HL-60 (cell line): ENCODE results near the gene NAP1L5.

Source experiments
- DNase-seq, 2 experiments: peaks; one replicate each; pipeline ENCODE4 v3.0.0-alpha.2; 2010 to 2020; ENCODE audit warnings: low read depth in 1 of 2, low spot score in 1 of 2
- H3K27ac ChIP-seq: fragments of 250-450 bp; sonication (Bioruptor Pico); replicated peaks from 2 replicates; pipeline ENCODE4 v1.5.1; 2020; ENCODE audit warnings: mild to moderate bottlenecking, moderate library complexity
- H3K27me3 ChIP-seq: fragments of 250-450 bp; sonication (Bioruptor Pico); 2 replicates; pipeline ENCODE4 v1.5.1; 2021; ENCODE audit warnings: mild to moderate bottlenecking, moderate library complexity; ENCODE audit not compliant: insufficient read depth, poor library complexity, severe bottlenecking
- H3K4me3 ChIP-seq: replicated peaks from 2 replicates; pipeline ENCODE4 v1.5.1; 2011; ENCODE audit warnings: mild to moderate bottlenecking, control low read depth, low read length; ENCODE audit not compliant: insufficient read depth
- GABPA ChIP-seq: IDR thresholded peaks from 2 replicates; pipeline ENCODE4 v1.6.1; 2012; ENCODE audit warnings: low read depth
- POLR2AphosphoS5 ChIP-seq: IDR thresholded peaks from 2 replicates; pipeline ENCODE4 v1.6.1; 2012; ENCODE audit warnings: low read depth
- REST ChIP-seq: IDR thresholded peaks from 2 replicates; pipeline ENCODE4 v1.6.1; 2012; ENCODE audit warnings: low read depth; ENCODE audit not compliant: insufficient replicate concordance
- SPI1 ChIP-seq: IDR thresholded peaks from 2 replicates; pipeline ENCODE4 v1.6.1; 2012; ENCODE audit warnings: low read depth, mild to moderate bottlenecking, borderline replicate concordance
- TF ChIP-seq, protein P1 (sequence below): IDR thresholded peaks from one replicate; pipeline ENCODE4 v1.5.1; 2011; ENCODE audit warnings: low read length, control low read depth, inconsistent platforms; ENCODE audit not compliant: insufficient read depth

The NAP1L5 gene

DNA sequence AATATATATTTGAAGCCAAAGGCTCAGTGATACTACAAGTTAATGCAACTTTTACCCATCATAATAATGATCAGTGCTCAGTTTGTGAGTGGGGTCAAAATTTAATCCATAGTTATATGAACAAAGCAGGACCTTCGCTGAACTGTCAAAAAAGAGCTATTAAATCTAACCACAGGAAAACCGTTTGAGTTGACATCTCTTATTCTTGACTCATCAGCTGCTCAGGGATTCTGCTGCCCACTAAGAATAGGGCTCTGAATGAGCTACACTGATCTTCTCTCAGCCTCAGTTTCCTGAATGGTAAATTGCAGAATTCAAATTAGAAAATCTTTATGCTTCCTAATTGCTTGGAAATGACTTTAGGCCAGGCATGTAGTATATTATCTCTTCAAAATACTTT, 44.9 kb upstream of the NAP1L5 start:
- Histone ChIP-seq H3K27me3 (no peaks in the 10 kb centered on the region), H3K27ac (no peak overlapping the region), H3K4me3 (no peak overlapping the region)
- TF ChIP-seq, protein P1, sequence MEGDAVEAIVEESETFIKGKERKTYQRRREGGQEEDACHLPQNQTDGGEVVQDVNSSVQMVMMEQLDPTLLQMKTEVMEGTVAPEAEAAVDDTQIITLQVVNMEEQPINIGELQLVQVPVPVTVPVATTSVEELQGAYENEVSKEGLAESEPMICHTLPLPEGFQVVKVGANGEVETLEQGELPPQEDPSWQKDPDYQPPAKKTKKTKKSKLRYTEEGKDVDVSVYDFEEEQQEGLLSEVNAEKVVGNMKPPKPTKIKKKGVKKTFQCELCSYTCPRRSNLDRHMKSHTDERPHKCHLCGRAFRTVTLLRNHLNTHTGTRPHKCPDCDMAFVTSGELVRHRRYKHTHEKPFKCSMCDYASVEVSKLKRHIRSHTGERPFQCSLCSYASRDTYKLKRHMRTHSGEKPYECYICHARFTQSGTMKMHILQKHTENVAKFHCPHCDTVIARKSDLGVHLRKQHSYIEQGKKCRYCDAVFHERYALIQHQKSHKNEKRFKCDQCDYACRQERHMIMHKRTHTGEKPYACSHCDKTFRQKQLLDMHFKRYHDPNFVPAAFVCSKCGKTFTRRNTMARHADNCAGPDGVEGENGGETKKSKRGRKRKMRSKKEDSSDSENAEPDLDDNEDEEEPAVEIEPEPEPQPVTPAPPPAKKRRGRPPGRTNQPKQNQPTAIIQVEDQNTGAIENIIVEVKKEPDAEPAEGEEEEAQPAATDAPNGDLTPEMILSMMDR = no peak
- no peak for TF ChIP-seq SPI1
- no peak for TF ChIP-seq REST
- no peak for TF ChIP-seq GABPA
- no peak for TF ChIP-seq POLR2AphosphoS5
- no peak for DNase-seq

- Histone ChIP-seq H3K27me3 (no peaks in the 10 kb centered on the region), H3K27ac (no peak overlapping the region), H3K4me3 (no peak overlapping the region)
- no peak for TF ChIP-seq SPI1
- TF ChIP-seq POLR2AphosphoS5 = no peak
- no peak for DNase-seq
Observed at GRCh38 chr4:88738180-88738579, 40.6 kb upstream of the NAP1L5 start.

DNA sequence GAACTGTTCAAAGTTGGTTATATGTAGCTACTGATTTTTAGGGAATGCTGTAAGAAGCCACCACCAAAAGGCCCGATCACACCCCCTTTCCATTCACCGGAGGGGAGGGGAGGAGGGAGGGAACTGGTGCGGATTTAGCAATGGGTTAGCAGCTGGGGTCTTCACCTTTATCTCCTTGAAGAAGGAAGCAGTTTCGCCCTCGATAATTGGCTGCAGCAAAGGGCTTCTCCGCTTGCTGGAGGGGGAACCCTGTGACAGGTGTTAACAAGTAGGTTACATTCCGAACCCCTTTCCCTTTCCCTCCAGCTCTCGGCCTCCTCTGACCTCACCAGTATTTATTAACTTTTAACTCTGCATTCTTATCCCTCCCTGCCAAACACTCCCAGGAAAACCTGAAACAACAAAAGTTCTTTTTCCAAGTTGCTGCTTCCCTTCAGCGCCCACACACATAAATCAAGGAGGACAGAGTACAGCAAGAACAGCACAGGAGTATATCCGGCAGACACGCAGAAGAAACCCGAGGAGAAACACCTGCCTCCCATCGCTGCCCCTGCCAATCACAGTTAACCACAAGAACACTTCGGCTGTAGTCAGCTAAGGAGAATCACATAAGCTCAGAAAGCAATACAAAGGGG, 39.8 kb upstream of the NAP1L5 start:
- no peak for DNase-seq
- H3K27me3 ChIP-seq = no peaks in the 10 kb centered on the region
- TF ChIP-seq GABPA (no peak), SPI1 (no peak)
- TF ChIP-seq, protein P1 = no peak
- H3K4me3 ChIP-seq = no peak overlapping the region
- H3K27ac ChIP-seq = no peak overlapping the region

GRCh38 chr4:88736264-88736663, 38.6 kb upstream of the NAP1L5 start:
- no peak overlapping the region for H3K4me3 ChIP-seq
- TF ChIP-seq GABPA = no peak
- no peak for TF ChIP-seq POLR2AphosphoS5
- TF ChIP-seq SPI1 = no peak
- TF ChIP-seq REST = no peak
- TF ChIP-seq, protein P1 = no peak
- no peak overlapping the region for H3K27ac ChIP-seq
- H3K27me3 ChIP-seq = no peaks in the 10 kb centered on the region
- DNase-seq = no peak
